Astrocyte (in vitro differentiated cells and primary cell): Measurements from ENCODE around the gene CREB3. TPM values are rescaled to one million over a fixed set of nuclear protein-coding genes. Genes with fewer than 3 reads are reported as not detected.

Experiments
- DNase-seq: peaks from one replicate; pipeline ENCODE4 v3.0.0-alpha.2; 2010; ENCODE audit warnings: low read depth
- FAIRE-seq: peaks from 2 replicates; lab custom pipeline; 2011; peaks lifted over from hg19 to GRCh38; lab: Jason Lieb, UNC
- H2AFZ ChIP-seq: 2 replicates; pipeline ENCODE4 v1.6.0; 2012; ENCODE audit warnings: low read depth, low read length, inconsistent platforms
- H3K27ac ChIP-seq: 2 replicates; pipeline ENCODE4 v1.5.1; 2011; ENCODE audit warnings: low read depth, low read length, inconsistent platforms
- H3K27me3 ChIP-seq: 2 replicates; pipeline ENCODE4 v1.6.0; 2011; ENCODE audit warnings: low read length, inconsistent platforms; ENCODE audit not compliant: insufficient read depth
- H3K36me3 ChIP-seq: 2 replicates; pipeline ENCODE4 v1.5.1; 2011; ENCODE audit warnings: low read length, inconsistent platforms; ENCODE audit not compliant: insufficient read depth
- H3K4me1 ChIP-seq: 2 replicates; pipeline ENCODE4 v1.5.1; 2011; ENCODE audit warnings: low read length, inconsistent platforms; ENCODE audit not compliant: insufficient read depth
- H3K4me2 ChIP-seq: 2 replicates; pipeline ENCODE4 v1.6.0; 2012; ENCODE audit warnings: low read length, inconsistent platforms
- H3K4me3 ChIP-seq: 2 replicates; pipeline ENCODE4 v1.5.1; 2011; ENCODE audit warnings: low read depth, mild to moderate bottlenecking, low read length, inconsistent platforms; ENCODE audit not compliant: insufficient read depth
- H3K79me2 ChIP-seq: 2 replicates; pipeline ENCODE4 v1.6.0; 2012; ENCODE audit warnings: mild to moderate bottlenecking, low read length, inconsistent platforms; ENCODE audit not compliant: insufficient read depth
- H3K9ac ChIP-seq: 2 replicates; pipeline ENCODE4 v1.6.0; 2012; ENCODE audit warnings: mild to moderate bottlenecking, low read length, inconsistent platforms
- H3K9me3 ChIP-seq: 2 replicates; pipeline ENCODE4 v1.5.1; 2012; ENCODE audit warnings: low read depth, mild to moderate bottlenecking, low read length, inconsistent platforms; ENCODE audit not compliant: insufficient read depth
- H4K20me1 ChIP-seq: 2 replicates; pipeline ENCODE4 v1.6.0; 2012; ENCODE audit warnings: low read length, inconsistent platforms; ENCODE audit not compliant: insufficient read depth
- H3K27ac Mint-ChIP-seq: one replicate; pipeline ENCODE4 v1.8.0; 2021; ENCODE audit warnings: mild to moderate bottlenecking, mixed read lengths; ENCODE audit not compliant: unreplicated experiment
- H3K27me3 Mint-ChIP-seq: one replicate; pipeline ENCODE4 v1.8.0; 2021; ENCODE audit warnings: low read depth, mixed read lengths; ENCODE audit not compliant: unreplicated experiment
- H3K36me3 Mint-ChIP-seq: one replicate; pipeline ENCODE4 v1.8.0; 2021; ENCODE audit warnings: low read depth, mixed read lengths; ENCODE audit not compliant: unreplicated experiment
- H3K4me1 Mint-ChIP-seq: one replicate; pipeline ENCODE4 v1.8.0; 2021; ENCODE audit warnings: low read depth, mixed read lengths; ENCODE audit not compliant: unreplicated experiment
- H3K4me3 Mint-ChIP-seq: one replicate; pipeline ENCODE4 v1.8.0; 2021; ENCODE audit warnings: mild to moderate bottlenecking, moderate library complexity, mixed read lengths; ENCODE audit not compliant: unreplicated experiment
- H3K9me3 Mint-ChIP-seq: one replicate; pipeline ENCODE4 v1.8.0; 2021; ENCODE audit warnings: mild to moderate bottlenecking, mixed read lengths; ENCODE audit not compliant: unreplicated experiment
- CTCF ChIP-seq: IDR thresholded peaks from 2 replicates; pipeline ENCODE4 v1.5.1; 2011; ENCODE audit warnings: low read depth, mild to moderate bottlenecking, inconsistent platforms, low read length, moderate library complexity; ENCODE audit not compliant: insufficient read depth
- EZH2 ChIP-seq: IDR thresholded peaks from 2 replicates; pipeline ENCODE4 v1.6.1; 2012; ENCODE audit warnings: mild to moderate bottlenecking, low read length, inconsistent platforms; ENCODE audit not compliant: insufficient read depth
- total RNA-seq: library from RNA; stranded (reverse); gene quantifications from 2 replicates; pipeline ENCODE4 v1.2.1, GENCODE V29; 2021

CREB3 gene
- total RNA-seq, 1 donor from 2014 or later, result 84.1 TPM

- no peak overlapping the region for H3K9ac ChIP-seq
- no peaks in the 10 kb centered on the region for H3K9me3 ChIP-seq
- H3K36me3 ChIP-seq, result peaks cover 85% of the 10 kb centered on the region
- no peak overlapping the region for H2AFZ ChIP-seq
- peaks cover 61% of the 10 kb centered on the region for H3K79me2 ChIP-seq
- no peak overlapping the region for H3K4me2 ChIP-seq
- Mint-ChIP-seq H3K4me1 (peaks cover 12% of the 10 kb centered on the region), H3K9me3 (no peaks in the 10 kb centered on the region), H3K27me3 (no peaks in the 10 kb centered on the region), H3K27ac (no peak overlapping the region), H3K36me3 (peaks cover 47% of the 10 kb centered on the region), H3K4me3 (no peak overlapping the region)
- TF ChIP-seq CTCF (no peak), EZH2 (no peak)
- no peaks in the 10 kb centered on the region for H3K4me1 ChIP-seq
- H3K27me3 ChIP-seq, result no peaks in the 10 kb centered on the region
- no peak overlapping the region for H3K4me3 ChIP-seq
- peaks cover 90% of the 10 kb centered on the region for H4K20me1 ChIP-seq
- no peak overlapping the region for H3K27ac ChIP-seq
- FAIRE-seq (no peak), DNase-seq (no peak)
These were observed 20.7 kb upstream of the CREB3 start for GRCh38 chr9:35711501-35712428.

GRCh38 chr9:35712762-35713400 lies 19.6 kb upstream of the CREB3 start:
- H4K20me1 ChIP-seq, result peaks cover 90% of the 10 kb centered on the region
- no peak overlapping the region for H3K4me3 ChIP-seq
- DNase-seq, result no peak
- no peaks in the 10 kb centered on the region for H3K9me3 ChIP-seq
- H2AFZ ChIP-seq, result no peak overlapping the region
- no peak overlapping the region for H3K27ac ChIP-seq
- no peak for TF ChIP-seq EZH2
- no peak for TF ChIP-seq CTCF
- H3K4me2 ChIP-seq, result no peak overlapping the region
- H3K4me1 ChIP-seq, result no peaks in the 10 kb centered on the region
- peaks cover 59% of the 10 kb centered on the region for H3K79me2 ChIP-seq
- no peaks in the 10 kb centered on the region for H3K27me3 ChIP-seq
- peaks cover 85% of the 10 kb centered on the region for H3K36me3 ChIP-seq
- Mint-ChIP-seq H3K27ac (no peak overlapping the region), H3K27me3 (no peaks in the 10 kb centered on the region), H3K4me1 (peaks cover 12% of the 10 kb centered on the region), H3K9me3 (no peaks in the 10 kb centered on the region), H3K4me3 (no peak overlapping the region), H3K36me3 (peaks cover 39% of the 10 kb centered on the region)
- H3K9ac ChIP-seq, result no peak overlapping the region
- FAIRE-seq, result no peak
